ENCODE data around the gene RHOC. TPM values are rescaled to one million over a fixed set of nuclear protein-coding genes. Genes with fewer than 3 reads are reported as not detected.

Gene RHOC
- total and polyA plus RNA-seq, 2 donors (not counting 1 experiment from before 2014, with no cell fraction given) = 21.0 to 28.3 TPM

DNA sequence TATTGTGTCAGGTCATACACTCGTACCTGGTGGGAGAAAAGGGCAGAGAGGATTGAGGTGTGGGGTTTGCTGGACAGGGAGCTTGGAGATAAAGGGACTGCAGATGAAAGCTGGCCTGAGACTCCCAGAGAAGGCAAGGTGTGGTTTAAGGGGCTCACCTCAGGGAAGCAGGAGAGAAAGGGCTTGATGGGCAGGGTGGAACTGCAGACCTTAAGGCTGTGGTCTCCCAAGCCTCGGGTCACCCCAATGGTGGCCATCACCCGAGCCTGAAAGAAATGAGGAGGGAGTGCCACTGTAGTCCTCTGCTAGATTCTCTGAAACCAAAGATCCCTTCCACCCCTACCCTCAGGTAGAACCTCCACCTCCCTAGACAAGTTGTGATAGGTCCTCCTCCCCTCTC, 3.7 kb upstream of the RHOC start:
- Histone ChIP-seq H2AFZ (ENCODE audit: insufficient read depth, low read depth, low read length, poor library complexity, severe bottlenecking) (no peak overlapping the region), H3K9ac (ENCODE audit: low read length) (no peak overlapping the region), H3K4me3 (ENCODE audit: control extremely low read depth in 1 of 5, extremely low read depth in 1 of 5, insufficient read depth in 1 of 5, low read depth in 2 of 5, low read length in 4 of 5) (no peak overlapping the region), H3K27me3 (replicated peaks in 1 of 4; ENCODE audit: control extremely low read depth in 1 of 4, control insufficient read depth in 3 of 4, insufficient read depth in 4 of 4, low read length in 3 of 4) (no peaks in the 10 kb centered on the region), H3K79me2 (ENCODE audit: control insufficient read depth, insufficient read depth, low read length) (no peaks in the 10 kb centered on the region), H3K27ac (ENCODE audit: low read length in 2 of 2) (no peak overlapping the region), H3K9me3 (ENCODE audit: control extremely low read depth in 1 of 3, control insufficient read depth in 2 of 3, insufficient read depth in 1 of 3, low read length in 2 of 3) (no peaks in the 10 kb centered on the region), H3K4me2 (replicated peaks; ENCODE audit: low read depth, low read length, poor library complexity, severe bottlenecking) (no peak overlapping the region), H3K4me1 (ENCODE audit: control insufficient read depth in 2 of 2, insufficient read depth in 2 of 2, low read length in 2 of 2) (peaks cover 27 to 40% of the 10 kb centered on the region in 2 donors), H3K36me3 (replicated peaks in 1 of 2; ENCODE audit: control extremely low read depth in 1 of 2, control insufficient read depth in 1 of 2, extremely low read depth in 1 of 2, insufficient read depth in 2 of 2, low read length in 1 of 2) (no peaks in the 10 kb centered on the region), H4K20me1 (ENCODE audit: control insufficient read depth, insufficient read depth, low read length, poor library complexity, severe bottlenecking) (no peaks in the 10 kb centered on the region)
- no peaks in the 10 kb centered on the region for H3K27me3 Mint-ChIP-seq
- intact Hi-C loops (cut with micrococcal nuclease) = loop anchor here (10.0 kb wide), 4 partner anchors 1104 to 2004 kb away; partner anchors contain the start of genes AP4B1, DCLRE1B, NRAS and RSBN1
- ChIA-PET POLR2A (no interaction called here), CTCF (interaction anchor here (0.6 to 6.6 kb wide), 7 partner anchors 8 to 341 kb away, joined by 3 to 122 read pairs (median 5); partner anchors contain the start of gene MOV10)
- ATAC-seq (ENCODE audit: low read depth) = no peak
- H3K4me1 Mint-ChIP-seq = peaks cover 31% of the 10 kb centered on the region
- no peak for DNase-seq
- peak overlapping the region; percentile 11 for H3K27ac Mint-ChIP-seq
- no peak for TF ChIP-seq EZH2 (IDR thresholded peaks at IDR 0.05; ENCODE audit: borderline replicate concordance, insufficient read depth, low read depth, low read length, poor library complexity, severe bottlenecking)
- TF ChIP-seq, protein P1, sequence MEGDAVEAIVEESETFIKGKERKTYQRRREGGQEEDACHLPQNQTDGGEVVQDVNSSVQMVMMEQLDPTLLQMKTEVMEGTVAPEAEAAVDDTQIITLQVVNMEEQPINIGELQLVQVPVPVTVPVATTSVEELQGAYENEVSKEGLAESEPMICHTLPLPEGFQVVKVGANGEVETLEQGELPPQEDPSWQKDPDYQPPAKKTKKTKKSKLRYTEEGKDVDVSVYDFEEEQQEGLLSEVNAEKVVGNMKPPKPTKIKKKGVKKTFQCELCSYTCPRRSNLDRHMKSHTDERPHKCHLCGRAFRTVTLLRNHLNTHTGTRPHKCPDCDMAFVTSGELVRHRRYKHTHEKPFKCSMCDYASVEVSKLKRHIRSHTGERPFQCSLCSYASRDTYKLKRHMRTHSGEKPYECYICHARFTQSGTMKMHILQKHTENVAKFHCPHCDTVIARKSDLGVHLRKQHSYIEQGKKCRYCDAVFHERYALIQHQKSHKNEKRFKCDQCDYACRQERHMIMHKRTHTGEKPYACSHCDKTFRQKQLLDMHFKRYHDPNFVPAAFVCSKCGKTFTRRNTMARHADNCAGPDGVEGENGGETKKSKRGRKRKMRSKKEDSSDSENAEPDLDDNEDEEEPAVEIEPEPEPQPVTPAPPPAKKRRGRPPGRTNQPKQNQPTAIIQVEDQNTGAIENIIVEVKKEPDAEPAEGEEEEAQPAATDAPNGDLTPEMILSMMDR (IDR thresholded peaks at IDR 0.05) = no peak
- WGBS (ENCODE audit: insufficient coverage) = 97% methylated on average over 3 of the region's 3 CpGs
- no peaks in the 10 kb centered on the region for H3K9me3 Mint-ChIP-seq (ENCODE audit: insufficient read depth)
- no peak overlapping the region for H3K4me3 Mint-ChIP-seq

DNA sequence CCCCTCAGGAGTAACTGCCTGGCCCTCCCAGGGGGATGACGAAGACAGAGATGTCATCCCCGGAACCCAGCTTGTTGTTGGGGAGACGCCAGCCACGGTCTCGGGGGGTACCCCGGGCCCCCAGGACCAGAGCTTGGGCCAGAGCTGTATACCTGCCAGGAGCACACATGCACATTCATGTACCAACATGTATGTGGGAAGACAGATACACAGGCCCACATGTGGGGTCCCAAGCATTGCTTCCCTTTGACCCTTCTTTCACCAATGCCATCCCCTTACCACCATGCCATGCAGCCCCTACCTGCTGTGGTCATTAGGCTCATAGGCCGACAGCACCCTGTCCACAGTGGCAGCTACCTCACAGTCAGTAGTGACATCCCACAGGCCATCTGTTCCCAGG, 3.2 kb upstream of the RHOC start:
- Mint-ChIP-seq H3K4me3 (no peak overlapping the region), H3K9me3 (ENCODE audit: insufficient read depth) (no peaks in the 10 kb centered on the region), H3K27ac (peak overlapping the region; percentile 11), H3K4me1 (peaks cover 32% of the 10 kb centered on the region), H3K27me3 (no peaks in the 10 kb centered on the region)
- TF ChIP-seq EZH2 (IDR thresholded peaks at IDR 0.05; ENCODE audit: borderline replicate concordance, insufficient read depth, low read depth, low read length, poor library complexity, severe bottlenecking) = no peak
- TF ChIP-seq, protein P1 (IDR thresholded peaks at IDR 0.05) = no peak
- Histone ChIP-seq H3K4me1 (ENCODE audit: control insufficient read depth in 2 of 2, insufficient read depth in 2 of 2, low read length in 2 of 2) (peaks cover 31 to 43% of the 10 kb centered on the region in 2 donors), H2AFZ (ENCODE audit: insufficient read depth, low read depth, low read length, poor library complexity, severe bottlenecking) (no peak overlapping the region), H3K27me3 (replicated peaks in 1 of 4; ENCODE audit: control extremely low read depth in 1 of 4, control insufficient read depth in 3 of 4, insufficient read depth in 4 of 4, low read length in 3 of 4) (no peaks in the 10 kb centered on the region), H3K4me3 (ENCODE audit: control extremely low read depth in 1 of 5, extremely low read depth in 1 of 5, insufficient read depth in 1 of 5, low read depth in 2 of 5, low read length in 4 of 5) (no peak overlapping the region), H3K79me2 (ENCODE audit: control insufficient read depth, insufficient read depth, low read length) (no peaks in the 10 kb centered on the region), H3K9me3 (ENCODE audit: control extremely low read depth in 1 of 3, control insufficient read depth in 2 of 3, insufficient read depth in 1 of 3, low read length in 2 of 3) (no peaks in the 10 kb centered on the region), H3K9ac (ENCODE audit: low read length) (no peak overlapping the region), H3K4me2 (replicated peaks; ENCODE audit: low read depth, low read length, poor library complexity, severe bottlenecking) (no peak overlapping the region), H4K20me1 (ENCODE audit: control insufficient read depth, insufficient read depth, low read length, poor library complexity, severe bottlenecking) (no peaks in the 10 kb centered on the region), H3K27ac (ENCODE audit: low read length in 2 of 2) (no peak overlapping the region), H3K36me3 (replicated peaks in 1 of 2; ENCODE audit: control extremely low read depth in 1 of 2, control insufficient read depth in 1 of 2, extremely low read depth in 1 of 2, insufficient read depth in 2 of 2, low read length in 1 of 2) (no peaks in the 10 kb centered on the region)
- CTCF ChIA-PET = interaction anchor here (0.5 to 6.6 kb wide), 7 partner anchors 9 to 340 kb away, joined by 3 to 122 read pairs (median 4); partner anchors contain the start of gene MOV10
- POLR2A ChIA-PET = no interaction called here
- no peak for DNase-seq
- WGBS (ENCODE audit: insufficient coverage) = 93% methylated on average over 7 of the region's 7 CpGs
- no peak for ATAC-seq (ENCODE audit: low read depth)
- intact Hi-C loops (cut with micrococcal nuclease) = loop anchor here (10.0 kb wide), 4 partner anchors 1105 to 2005 kb away; partner anchors contain the start of genes AP4B1, DCLRE1B, NRAS and RSBN1

All from B cell (primary cell).